GM12878 (cell line): ENCODE data around the gene ATAD5. TPM values are rescaled to one million over a fixed set of nuclear protein-coding genes. Genes with fewer than 3 reads are reported as not detected.

Source experiments
- EED ChIP-seq: sonication (generic); IDR thresholded peaks from 2 replicates; pipeline ENCODE4 v1.6.1; 2016; ENCODE audit warnings: antibody characterized with exemption, low read depth
- ESRRA ChIP-seq: IDR thresholded peaks from 2 replicates; pipeline ENCODE4 v1.6.1; 2012; ENCODE audit warnings: mild to moderate bottlenecking, low read length, improper control_type of control experiment
- LARP7 ChIP-seq: fragments of 450-650 bp; IDR thresholded peaks from 2 replicates; pipeline ENCODE4 v1.6.1; 2017; ENCODE audit warnings: mild to moderate bottlenecking
- RAD21 ChIP-seq: IDR thresholded peaks from 2 replicates; pipeline ENCODE4 v1.6.1; 2011; ENCODE audit warnings: mild to moderate bottlenecking, low read depth, low read length, moderate library complexity; ENCODE audit not compliant: insufficient read depth
- RB1 ChIP-seq: fragments of 450-650 bp; formaldehyde crosslinking; IDR thresholded peaks from 2 replicates; pipeline ENCODE4 v1.6.1; 2017; ENCODE audit warnings: mild to moderate bottlenecking, borderline replicate concordance
- SMARCA5 ChIP-seq: fragments of 450-650 bp; IDR thresholded peaks from 2 replicates; pipeline ENCODE4 v1.6.1; 2017; ENCODE audit warnings: mild to moderate bottlenecking
- STAT1 ChIP-seq: fragments of 450-650 bp; conservative IDR thresholded peaks from 2 replicates; pipeline ENCODE4 v1.6.1; 2014; ENCODE audit warnings: antibody characterized with exemption, mild to moderate bottlenecking
- TAF1 ChIP-seq: IDR thresholded peaks from 2 replicates; pipeline ENCODE4 v1.6.1; 2011; ENCODE audit warnings: mild to moderate bottlenecking, low read depth, low read length, borderline replicate concordance
- YY1 ChIP-seq: IDR thresholded peaks from 2 replicates; pipeline ENCODE4 v1.6.1; 2011; ENCODE audit warnings: low read depth, mild to moderate bottlenecking, low read length
- polyA plus RNA-seq, 11 experiments: library from polyadenylated mRNA; depleted of rRNA in 4 of 11; unstranded in 6 of 11; stranded (reverse) in 5 of 11; fragments of >200 nt; fragmentation: Nextera tagmentation in 4 of 11; fragmentation: Illumina TruSeq in 1 of 11; extraction: Ambion mirVana in 4 of 11; extraction: Trizol in 1 of 11; gene quantifications; 1 replicate in 1 of 11; 2 replicates in 10 of 11; pipeline versions ENCODE4 v1.2.1 to v1.2.3, GENCODE V29; 2011 to 2016; ENCODE audit warnings: inconsistent platforms in 2 of 11, missing spikeins in 2 of 11, low read depth in 1 of 11
- total RNA-seq, 4 experiments: library from RNA; depleted of rRNA in 3 of 4; stranded (reverse); fragments of >200 nt in 3 of 4; fragmentation: Illumina TruSeq in 1 of 4; extraction: Trizol in 1 of 4; gene quantifications; 2 replicates each; pipeline versions ENCODE4 v1.2.1 to v1.2.3, GENCODE V29; 2013 to 2021
- TF ChIP-seq, protein P1 (sequence below): IDR thresholded peaks from 2 replicates; pipeline ENCODE4 v1.6.1; 2012; ENCODE audit warnings: improper control_type of control experiment, low read depth, low read length; ENCODE audit not compliant: insufficient replicate concordance
- TF ChIP-seq, protein P2 (sequence below): fragments of 150-350 bp; IDR thresholded peaks from 2 replicates; pipeline ENCODE4 v1.6.1; 2014; ENCODE audit warnings: mild to moderate bottlenecking, low read depth, low read length
- TF ChIP-seq, protein P3 (sequence below): fragments of 450-650 bp; IDR thresholded peaks from 2 replicates; pipeline ENCODE4 v1.6.1; 2016; ENCODE audit warnings: mild to moderate bottlenecking
- TF ChIP-seq, protein P4 (sequence below): fragments of 450-650 bp; IDR thresholded peaks from 2 replicates; pipeline ENCODE4 v1.6.1; 2016; ENCODE audit warnings: mild to moderate bottlenecking, moderate library complexity, borderline replicate concordance
- TF ChIP-seq, protein P5 (sequence below): fragments of 450-650 bp; IDR thresholded peaks from 2 replicates; pipeline ENCODE4 v1.6.1; 2017; ENCODE audit warnings: mild to moderate bottlenecking

ATAD5 gene
- total and polyA plus RNA-seq, 10 of the 15 experiments (the other 5 are each of a cell fraction or from before 2014, with no cell fraction given) = 3.8 to 19.7 (median 13.2) TPM

DNA sequence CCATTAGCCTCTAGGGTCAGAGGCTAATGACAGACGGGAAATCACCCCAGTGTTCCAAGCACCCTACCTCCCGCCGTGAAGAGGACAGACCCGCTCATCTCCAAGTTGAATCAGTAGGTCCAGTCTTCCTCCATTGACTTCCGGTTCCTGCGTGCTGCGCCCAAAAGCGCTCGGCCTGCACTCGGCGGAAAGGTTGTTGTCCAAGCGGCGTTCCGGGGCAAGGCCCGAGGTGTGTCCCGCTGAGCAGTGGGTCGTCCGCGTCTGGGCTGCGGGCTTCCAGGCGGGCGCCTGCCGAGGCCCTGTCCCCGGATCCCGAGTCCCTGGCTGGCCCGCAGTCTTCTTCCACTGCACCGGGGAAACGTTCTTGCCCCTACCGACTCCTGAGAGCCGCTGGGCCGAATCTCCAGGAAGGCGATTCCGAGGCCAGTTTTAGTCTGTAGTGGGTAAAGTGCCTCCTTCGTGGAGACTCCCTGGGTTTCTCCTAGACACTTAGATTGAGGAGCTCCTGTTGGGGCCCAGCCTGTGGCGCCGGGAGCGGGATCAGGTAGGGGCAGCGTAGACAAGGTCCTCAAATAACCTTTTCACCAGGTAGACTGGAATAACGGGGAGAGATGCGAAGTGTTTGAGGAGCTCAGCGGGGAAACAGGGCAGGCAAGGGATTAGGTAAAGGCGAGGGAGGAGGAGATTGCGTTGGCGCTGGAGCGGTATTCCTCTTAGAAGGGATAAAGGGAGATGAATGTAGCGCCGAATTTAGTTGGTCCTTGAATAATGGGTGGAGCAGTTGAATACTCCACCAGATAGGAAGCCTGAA, 74.5 kb downstream of the ATAD5 start, which contains the start of gene TEFM (continued):
- TF ChIP-seq, protein P1, sequence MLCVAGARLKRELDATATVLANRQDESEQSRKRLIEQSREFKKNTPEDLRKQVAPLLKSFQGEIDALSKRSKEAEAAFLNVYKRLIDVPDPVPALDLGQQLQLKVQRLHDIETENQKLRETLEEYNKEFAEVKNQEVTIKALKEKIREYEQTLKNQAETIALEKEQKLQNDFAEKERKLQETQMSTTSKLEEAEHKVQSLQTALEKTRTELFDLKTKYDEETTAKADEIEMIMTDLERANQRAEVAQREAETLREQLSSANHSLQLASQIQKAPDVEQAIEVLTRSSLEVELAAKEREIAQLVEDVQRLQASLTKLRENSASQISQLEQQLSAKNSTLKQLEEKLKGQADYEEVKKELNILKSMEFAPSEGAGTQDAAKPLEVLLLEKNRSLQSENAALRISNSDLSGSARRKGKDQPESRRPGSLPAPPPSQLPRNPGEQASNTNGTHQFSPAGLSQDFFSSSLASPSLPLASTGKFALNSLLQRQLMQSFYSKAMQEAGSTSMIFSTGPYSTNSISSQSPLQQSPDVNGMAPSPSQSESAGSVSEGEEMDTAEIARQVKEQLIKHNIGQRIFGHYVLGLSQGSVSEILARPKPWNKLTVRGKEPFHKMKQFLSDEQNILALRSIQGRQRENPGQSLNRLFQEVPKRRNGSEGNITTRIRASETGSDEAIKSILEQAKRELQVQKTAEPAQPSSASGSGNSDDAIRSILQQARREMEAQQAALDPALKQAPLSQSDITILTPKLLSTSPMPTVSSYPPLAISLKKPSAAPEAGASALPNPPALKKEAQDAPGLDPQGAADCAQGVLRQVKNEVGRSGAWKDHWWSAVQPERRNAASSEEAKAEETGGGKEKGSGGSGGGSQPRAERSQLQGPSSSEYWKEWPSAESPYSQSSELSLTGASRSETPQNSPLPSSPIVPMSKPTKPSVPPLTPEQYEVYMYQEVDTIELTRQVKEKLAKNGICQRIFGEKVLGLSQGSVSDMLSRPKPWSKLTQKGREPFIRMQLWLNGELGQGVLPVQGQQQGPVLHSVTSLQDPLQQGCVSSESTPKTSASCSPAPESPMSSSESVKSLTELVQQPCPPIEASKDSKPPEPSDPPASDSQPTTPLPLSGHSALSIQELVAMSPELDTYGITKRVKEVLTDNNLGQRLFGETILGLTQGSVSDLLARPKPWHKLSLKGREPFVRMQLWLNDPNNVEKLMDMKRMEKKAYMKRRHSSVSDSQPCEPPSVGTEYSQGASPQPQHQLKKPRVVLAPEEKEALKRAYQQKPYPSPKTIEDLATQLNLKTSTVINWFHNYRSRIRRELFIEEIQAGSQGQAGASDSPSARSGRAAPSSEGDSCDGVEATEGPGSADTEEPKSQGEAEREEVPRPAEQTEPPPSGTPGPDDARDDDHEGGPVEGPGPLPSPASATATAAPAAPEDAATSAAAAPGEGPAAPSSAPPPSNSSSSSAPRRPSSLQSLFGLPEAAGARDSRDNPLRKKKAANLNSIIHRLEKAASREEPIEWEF = no peak
- TF ChIP-seq ESRRA = no peak
- peak; percentile 83 for TF ChIP-seq LARP7
- peak; percentile 96 for TF ChIP-seq YY1
- peak; percentile 49; the same call in 1 of the 2 replicates for TF ChIP-seq EED
- peak; percentile 86; the same call in 1 of the 2 replicates for TF ChIP-seq RB1
- TF ChIP-seq, protein P2, sequence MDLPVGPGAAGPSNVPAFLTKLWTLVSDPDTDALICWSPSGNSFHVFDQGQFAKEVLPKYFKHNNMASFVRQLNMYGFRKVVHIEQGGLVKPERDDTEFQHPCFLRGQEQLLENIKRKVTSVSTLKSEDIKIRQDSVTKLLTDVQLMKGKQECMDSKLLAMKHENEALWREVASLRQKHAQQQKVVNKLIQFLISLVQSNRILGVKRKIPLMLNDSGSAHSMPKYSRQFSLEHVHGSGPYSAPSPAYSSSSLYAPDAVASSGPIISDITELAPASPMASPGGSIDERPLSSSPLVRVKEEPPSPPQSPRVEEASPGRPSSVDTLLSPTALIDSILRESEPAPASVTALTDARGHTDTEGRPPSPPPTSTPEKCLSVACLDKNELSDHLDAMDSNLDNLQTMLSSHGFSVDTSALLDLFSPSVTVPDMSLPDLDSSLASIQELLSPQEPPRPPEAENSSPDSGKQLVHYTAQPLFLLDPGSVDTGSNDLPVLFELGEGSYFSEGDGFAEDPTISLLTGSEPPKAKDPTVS = peak; percentile 67; the same call in 1 of the 2 replicates
- peak; percentile 33; the same call in 1 of the 2 replicates for TF ChIP-seq RAD21
- TF ChIP-seq, protein P3, sequence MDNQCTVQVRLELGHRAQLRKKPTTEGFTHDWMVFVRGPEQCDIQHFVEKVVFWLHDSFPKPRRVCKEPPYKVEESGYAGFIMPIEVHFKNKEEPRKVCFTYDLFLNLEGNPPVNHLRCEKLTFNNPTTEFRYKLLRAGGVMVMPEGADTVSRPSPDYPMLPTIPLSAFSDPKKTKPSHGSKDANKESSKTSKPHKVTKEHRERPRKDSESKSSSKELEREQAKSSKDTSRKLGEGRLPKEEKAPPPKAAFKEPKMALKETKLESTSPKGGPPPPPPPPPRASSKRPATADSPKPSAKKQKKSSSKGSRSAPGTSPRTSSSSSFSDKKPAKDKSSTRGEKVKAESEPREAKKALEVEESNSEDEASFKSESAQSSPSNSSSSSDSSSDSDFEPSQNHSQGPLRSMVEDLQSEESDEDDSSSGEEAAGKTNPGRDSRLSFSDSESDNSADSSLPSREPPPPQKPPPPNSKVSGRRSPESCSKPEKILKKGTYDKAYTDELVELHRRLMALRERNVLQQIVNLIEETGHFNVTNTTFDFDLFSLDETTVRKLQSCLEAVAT = peak; percentile 41; the same call in 1 of the 2 replicates
- peak; percentile 84 for TF ChIP-seq STAT1
- TF ChIP-seq, protein P4, sequence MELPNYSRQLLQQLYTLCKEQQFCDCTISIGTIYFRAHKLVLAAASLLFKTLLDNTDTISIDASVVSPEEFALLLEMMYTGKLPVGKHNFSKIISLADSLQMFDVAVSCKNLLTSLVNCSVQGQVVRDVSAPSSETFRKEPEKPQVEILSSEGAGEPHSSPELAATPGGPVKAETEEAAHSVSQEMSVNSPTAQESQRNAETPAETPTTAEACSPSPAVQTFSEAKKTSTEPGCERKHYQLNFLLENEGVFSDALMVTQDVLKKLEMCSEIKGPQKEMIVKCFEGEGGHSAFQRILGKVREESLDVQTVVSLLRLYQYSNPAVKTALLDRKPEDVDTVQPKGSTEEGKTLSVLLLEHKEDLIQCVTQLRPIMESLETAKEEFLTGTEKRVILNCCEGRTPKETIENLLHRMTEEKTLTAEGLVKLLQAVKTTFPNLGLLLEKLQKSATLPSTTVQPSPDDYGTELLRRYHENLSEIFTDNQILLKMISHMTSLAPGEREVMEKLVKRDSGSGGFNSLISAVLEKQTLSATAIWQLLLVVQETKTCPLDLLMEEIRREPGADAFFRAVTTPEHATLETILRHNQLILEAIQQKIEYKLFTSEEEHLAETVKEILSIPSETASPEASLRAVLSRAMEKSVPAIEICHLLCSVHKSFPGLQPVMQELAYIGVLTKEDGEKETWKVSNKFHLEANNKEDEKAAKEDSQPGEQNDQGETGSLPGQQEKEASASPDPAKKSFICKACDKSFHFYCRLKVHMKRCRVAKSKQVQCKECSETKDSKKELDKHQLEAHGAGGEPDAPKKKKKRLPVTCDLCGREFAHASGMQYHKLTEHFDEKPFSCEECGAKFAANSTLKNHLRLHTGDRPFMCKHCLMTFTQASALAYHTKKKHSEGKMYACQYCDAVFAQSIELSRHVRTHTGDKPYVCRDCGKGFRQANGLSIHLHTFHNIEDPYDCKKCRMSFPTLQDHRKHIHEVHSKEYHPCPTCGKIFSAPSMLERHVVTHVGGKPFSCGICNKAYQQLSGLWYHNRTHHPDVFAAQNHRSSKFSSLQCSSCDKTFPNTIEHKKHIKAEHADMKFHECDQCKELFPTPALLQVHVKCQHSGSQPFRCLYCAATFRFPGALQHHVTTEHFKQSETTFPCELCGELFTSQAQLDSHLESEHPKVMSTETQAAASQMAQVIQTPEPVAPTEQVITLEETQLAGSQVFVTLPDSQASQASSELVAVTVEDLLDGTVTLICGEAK = peak; percentile 99
- TF ChIP-seq SMARCA5 = peak; percentile 96
- TF ChIP-seq, protein P5, sequence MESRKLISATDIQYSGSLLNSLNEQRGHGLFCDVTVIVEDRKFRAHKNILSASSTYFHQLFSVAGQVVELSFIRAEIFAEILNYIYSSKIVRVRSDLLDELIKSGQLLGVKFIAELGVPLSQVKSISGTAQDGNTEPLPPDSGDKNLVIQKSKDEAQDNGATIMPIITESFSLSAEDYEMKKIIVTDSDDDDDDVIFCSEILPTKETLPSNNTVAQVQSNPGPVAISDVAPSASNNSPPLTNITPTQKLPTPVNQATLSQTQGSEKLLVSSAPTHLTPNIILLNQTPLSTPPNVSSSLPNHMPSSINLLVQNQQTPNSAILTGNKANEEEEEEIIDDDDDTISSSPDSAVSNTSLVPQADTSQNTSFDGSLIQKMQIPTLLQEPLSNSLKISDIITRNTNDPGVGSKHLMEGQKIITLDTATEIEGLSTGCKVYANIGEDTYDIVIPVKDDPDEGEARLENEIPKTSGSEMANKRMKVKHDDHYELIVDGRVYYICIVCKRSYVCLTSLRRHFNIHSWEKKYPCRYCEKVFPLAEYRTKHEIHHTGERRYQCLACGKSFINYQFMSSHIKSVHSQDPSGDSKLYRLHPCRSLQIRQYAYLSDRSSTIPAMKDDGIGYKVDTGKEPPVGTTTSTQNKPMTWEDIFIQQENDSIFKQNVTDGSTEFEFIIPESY = 0 out of 2 replicates have a peak, but pooled peaks have one; percentile 31
- TF ChIP-seq TAF1 = peak; percentile 97
